Effector CD8-positive, alpha-beta T cell (primary cell): Measurements from ENCODE around the gene FCRLB.
"Not testable (repeated sequence)": the region's sequence is repeated elsewhere in the genome, so short reads cannot be mapped to it uniquely, and the experiment has no call there.

Source experiments
- DNase-seq: peaks from one replicate; lab custom pipeline; 2025; lab: John Stamatoyannopoulos, UW
- total RNA-seq, 4 experiments: gene quantifications; one replicate each; lab custom pipeline; 2026; lab: John Stamatoyannopoulos, UW

The FCRLB gene
- 0.44 to 1.3 (median 0.85) reads per million in 4 experiments for total RNA-seq

GRCh38 chr1:161720956-161721737, at the start of gene FCRLB:
Gene FCRLB (plus strand): TSS chr1:161721544. CDS start chr1:161722673, 1,129 bp downstream.
- no peak for DNase-seq

GRCh38 chr1:161673437-161673836, 47.9 kb upstream of the FCRLB start:
- DNase-seq = not testable (repeated sequence)

GRCh38 chr1:161674447-161674846, 46.9 kb upstream of the FCRLB start:
- not testable (repeated sequence) for DNase-seq

GRCh38 chr1:161674908-161675307, 46.4 kb upstream of the FCRLB start:
- not testable (repeated sequence) for DNase-seq

GRCh38 chr1:161676441-161676840, 44.9 kb upstream of the FCRLB start:
- DNase-seq = no peak

- no peak for DNase-seq
Observed at GRCh38 chr1:161676958-161677689, 44.2 kb upstream of the FCRLB start.

GRCh38 chr1:161678500-161678899, 42.8 kb upstream of the FCRLB start:
- DNase-seq = no peak

GRCh38 chr1:161681879-161682278, 39.5 kb upstream of the FCRLB start:
- no peak for DNase-seq

GRCh38 chr1:161688946-161689345, 32.4 kb upstream of the FCRLB start:
- no peak for DNase-seq

GRCh38 chr1:161691846-161692245, 29.5 kb upstream of the FCRLB start:
- no peak for DNase-seq

- not testable (repeated sequence) for DNase-seq
Observed at GRCh38 chr1:161693020-161693712, 28.2 kb upstream of the FCRLB start.

GRCh38 chr1:161698302-161698701, 23.0 kb upstream of the FCRLB start:
- DNase-seq = not testable (repeated sequence)

GRCh38 chr1:161702250-161702649, 19.1 kb upstream of the FCRLB start:
- DNase-seq = no peak

- no peak for DNase-seq
Observed at GRCh38 chr1:161705537-161705936, 15.8 kb upstream of the FCRLB start.

- DNase-seq = no peak
Observed at GRCh38 chr1:161706113-161706481, 15.2 kb upstream of the FCRLB start.

GRCh38 chr1:161706482-161707347, 14.6 kb upstream of the FCRLB start, which contains the start of gene FCRLA:
Gene FCRLA (plus strand): TSS chr1:161707229. CDS start chr1:161707265, 36 bp downstream.
- no peak for DNase-seq

GRCh38 chr1:161707503-161707902, 13.8 kb upstream of the FCRLB start:
- DNase-seq = no peak

- no peak for DNase-seq
Observed at GRCh38 chr1:161709373-161709772, 12.0 kb upstream of the FCRLB start.

- no peak for DNase-seq
Observed at GRCh38 chr1:161710560-161710959, 10.8 kb upstream of the FCRLB start.

GRCh38 chr1:161718559-161719324, 2.6 kb upstream of the FCRLB start:
- DNase-seq = no peak

- DNase-seq = no peak
Observed at GRCh38 chr1:161719325-161719611, 2.1 kb upstream of the FCRLB start.
